HG02852 (cell line): Measurements from ENCODE around the gene ACVR1.
"Not testable (repeated sequence)": the region's sequence is repeated elsewhere in the genome, so short reads cannot be mapped to it uniquely, and the experiment has no call there.

Experiments used
- ATAC-seq: cut with Tn5 transposase; IDR thresholded peaks from one replicate; pipeline ENCODE4 v1.9.1; 2021; ENCODE audit warnings: mild to moderate bottlenecking, moderate library complexity; ENCODE audit not compliant: unreplicated experiment

The ACVR1 gene

GRCh38 chr2:157831573-157832315 is 44.4 kb downstream of the ACVR1 start:
- ATAC-seq: no peak

GRCh38 chr2:157830696-157831570 is 45.2 kb downstream of the ACVR1 start:
- no peak for ATAC-seq

GRCh38 chr2:157830266-157830665 is 45.9 kb downstream of the ACVR1 start:
- ATAC-seq: no peak

GRCh38 chr2:157827377-157827776 is 48.8 kb downstream of the ACVR1 start:
- ATAC-seq: no peak

- not testable (repeated sequence) for ATAC-seq
Observed at GRCh38 chr2:157826644-157827043, 49.5 kb downstream of the ACVR1 start.

- ATAC-seq: no peak
Observed at GRCh38 chr2:157825885-157826284, 50.2 kb downstream of the ACVR1 start.

- no peak for ATAC-seq
Observed at GRCh38 chr2:157822993-157823392, 53.1 kb downstream of the ACVR1 start.

- ATAC-seq: no peak
Observed at GRCh38 chr2:157822533-157822932, 53.6 kb downstream of the ACVR1 start.

GRCh38 chr2:157821519-157822131 is 54.5 kb downstream of the ACVR1 start:
- ATAC-seq: no peak

- no peak for ATAC-seq
Observed at GRCh38 chr2:157820193-157820592, 55.9 kb downstream of the ACVR1 start.

GRCh38 chr2:157819761-157820160 is 56.4 kb downstream of the ACVR1 start:
- no peak for ATAC-seq

GRCh38 chr2:157818227-157818626 is 57.9 kb downstream of the ACVR1 start:
- ATAC-seq: no peak

- no peak for ATAC-seq
Observed at GRCh38 chr2:157815421-157815820, 60.7 kb downstream of the ACVR1 start.

- ATAC-seq: no peak
Observed at GRCh38 chr2:157813467-157813866, 62.7 kb downstream of the ACVR1 start.

- ATAC-seq: no peak
Observed at GRCh38 chr2:157810037-157810436, 66.1 kb downstream of the ACVR1 start.

GRCh38 chr2:157809212-157809611 is 66.9 kb downstream of the ACVR1 start:
- ATAC-seq: no peak

GRCh38 chr2:157808421-157808820 is 67.7 kb downstream of the ACVR1 start:
- ATAC-seq: no peak

GRCh38 chr2:157806426-157807077 is 69.6 kb downstream of the ACVR1 start:
- no peak for ATAC-seq

- no peak for ATAC-seq
Observed at GRCh38 chr2:157805519-157805918, 70.6 kb downstream of the ACVR1 start.

GRCh38 chr2:157804355-157804754 is 71.8 kb downstream of the ACVR1 start:
- no peak for ATAC-seq

- ATAC-seq: no peak
Observed at GRCh38 chr2:157803952-157804351, 72.2 kb downstream of the ACVR1 start.
